CD4-positive, CD25-positive, alpha-beta regulatory T cell (primary cell): Measurements from ENCODE around the gene LSM5. TPM values are rescaled to one million over a fixed set of nuclear protein-coding genes. Genes with fewer than 3 reads are reported as not detected.

Source experiments
- ATAC-seq, 2 donors: fragments of 150-1000 bp; cut with Tn5 transposase; one replicate each; pipeline ENCODE4 v1.10.0; 2021; ENCODE audit warnings: low read depth in 2 of 2, moderate number of reproducible peaks in 2 of 2, moderate library complexity in 1 of 2
- DNase-seq, 3 donors: peaks; one replicate each; pipeline versions ENCODE4 v3.0.0 to v3.0.0-alpha.2; 2012 to 2022; ENCODE audit warnings: mixed read lengths in 1 of 3
- H3K27ac ChIP-seq: one replicate; pipeline ENCODE4 v1.7.0; 2013; ENCODE audit warnings: mild to moderate bottlenecking, low read length; ENCODE audit not compliant: insufficient read depth, poor library complexity, severe bottlenecking
- H3K27me3 ChIP-seq: one replicate; pipeline ENCODE4 v1.7.0; 2013; ENCODE audit warnings: low read length; ENCODE audit not compliant: control insufficient read depth, insufficient read depth
- H3K36me3 ChIP-seq: one replicate; pipeline ENCODE4 v1.7.0; 2013; ENCODE audit warnings: mild to moderate bottlenecking, low read length, moderate library complexity; ENCODE audit not compliant: control insufficient read depth, insufficient read depth
- H3K4me1 ChIP-seq: 2 replicates; pipeline ENCODE4 v1.7.0; 2013; ENCODE audit warnings: mild to moderate bottlenecking, low read length; ENCODE audit not compliant: insufficient read depth, control insufficient read depth, poor library complexity, severe bottlenecking
- H3K4me3 ChIP-seq: one replicate; pipeline ENCODE4 v1.7.0; 2013; ENCODE audit warnings: low read depth, mild to moderate bottlenecking, low read length, moderate library complexity
- H3K9me3 ChIP-seq, 2 experiments: 1 replicate in 1 of 2; 2 replicates in 1 of 2; pipeline ENCODE4 v1.7.0; 2013; ENCODE audit warnings: low read length in 2 of 2, mild to moderate bottlenecking in 1 of 2, moderate library complexity in 1 of 2; ENCODE audit not compliant: control insufficient read depth in 2 of 2
- H3K27ac Mint-ChIP-seq, 3 donors: one replicate each; pipeline ENCODE4 v1.8.0; 2020 to 2022; ENCODE audit warnings: mild to moderate bottlenecking in 3 of 3, mixed read lengths in 3 of 3, moderate library complexity in 2 of 3
- H3K27me3 Mint-ChIP-seq: one replicate; pipeline ENCODE4 v1.8.0; 2022; ENCODE audit warnings: mild to moderate bottlenecking, mixed read lengths
- H3K36me3 Mint-ChIP-seq: one replicate; pipeline ENCODE4 v1.8.0; 2020; ENCODE audit warnings: mixed read lengths
- H3K4me1 Mint-ChIP-seq, 4 donors: one replicate each; pipeline ENCODE4 v1.8.0; 2020 to 2022; ENCODE audit warnings: mixed read lengths in 4 of 4, mild to moderate bottlenecking in 1 of 4
- H3K4me3 Mint-ChIP-seq, 4 donors: one replicate each; pipeline ENCODE4 v1.8.0; 2020 to 2022; ENCODE audit warnings: mild to moderate bottlenecking in 4 of 4, mixed read lengths in 4 of 4, moderate library complexity in 3 of 4
- H3K9me3 Mint-ChIP-seq, 7 donors: one replicate each; pipeline ENCODE4 v1.8.0; 2020 to 2022; ENCODE audit warnings: mixed read lengths in 7 of 7, mild to moderate bottlenecking in 3 of 7, moderate library complexity in 2 of 7
- polyA plus RNA-seq, 4 donors: library from polyadenylated mRNA; unstranded; fragments of 300-500 nt; fragmentation: Illumina TruSeq; gene quantifications; one replicate each; pipeline ENCODE4 v1.2.3, GENCODE V29; 2021
- total RNA-seq: library from RNA; stranded (reverse); gene quantifications from one replicate; pipeline ENCODE4 v1.2.3, GENCODE V29; 2022

Gene LSM5
- total and polyA plus RNA-seq, 5 donors from 2014 or later, result 17.3 to 136 (median 102) TPM

DNA sequence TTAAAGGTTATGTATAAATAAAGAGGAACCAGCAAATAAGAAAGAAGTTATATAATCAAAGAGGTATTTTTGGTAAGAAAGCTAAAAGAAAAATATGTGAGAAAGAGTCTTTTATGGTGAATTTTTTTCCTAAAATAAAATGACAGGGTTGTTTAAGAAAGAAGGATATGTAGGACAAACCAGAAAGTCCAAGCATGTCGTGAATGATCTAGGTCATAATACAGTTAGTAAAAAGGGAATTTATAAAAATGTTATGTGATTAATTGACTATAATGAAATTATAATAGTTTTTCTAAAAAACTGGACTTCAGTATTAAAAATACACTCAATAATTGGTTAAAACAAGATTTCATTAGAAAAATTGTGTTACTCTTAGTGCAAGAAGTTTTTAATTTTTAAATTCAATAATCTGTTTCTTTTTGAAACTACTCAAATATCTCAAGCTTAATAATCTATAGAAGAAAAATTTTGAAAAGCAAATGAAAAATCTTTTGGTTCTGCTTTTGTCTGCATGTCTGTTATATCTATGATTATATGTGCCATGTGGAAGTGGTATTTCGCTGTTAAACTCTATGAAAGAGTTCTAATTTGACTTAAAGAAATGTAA, 28.5 kb upstream of the LSM5 start:
- peaks cover 57% of the 10 kb centered on the region for H3K36me3 Mint-ChIP-seq
- Histone ChIP-seq H3K27me3 (no peaks in the 10 kb centered on the region), H3K27ac (no peak overlapping the region), H3K4me3 (no peak overlapping the region), H3K4me1 (peaks cover 3% of the 10 kb centered on the region), H3K9me3 (peaks cover 11 to 14% of the 10 kb centered on the region in 2 experiments), H3K36me3 (peaks cover 20% of the 10 kb centered on the region)
- ATAC-seq, result no peak
- DNase-seq, result peak in 1 of 3 donors; percentile 35
- H3K27me3 Mint-ChIP-seq, result no peaks in the 10 kb centered on the region
- H3K4me3 Mint-ChIP-seq, result no peak overlapping the region
- no peak overlapping the region for H3K27ac Mint-ChIP-seq
- peaks cover 35 to 55% (median 39%) of the 10 kb centered on the region in 4 donors for H3K4me1 Mint-ChIP-seq
- peaks cover 0 to 8% (median 2%) of the 10 kb centered on the region in 7 donors for H3K9me3 Mint-ChIP-seq

DNA sequence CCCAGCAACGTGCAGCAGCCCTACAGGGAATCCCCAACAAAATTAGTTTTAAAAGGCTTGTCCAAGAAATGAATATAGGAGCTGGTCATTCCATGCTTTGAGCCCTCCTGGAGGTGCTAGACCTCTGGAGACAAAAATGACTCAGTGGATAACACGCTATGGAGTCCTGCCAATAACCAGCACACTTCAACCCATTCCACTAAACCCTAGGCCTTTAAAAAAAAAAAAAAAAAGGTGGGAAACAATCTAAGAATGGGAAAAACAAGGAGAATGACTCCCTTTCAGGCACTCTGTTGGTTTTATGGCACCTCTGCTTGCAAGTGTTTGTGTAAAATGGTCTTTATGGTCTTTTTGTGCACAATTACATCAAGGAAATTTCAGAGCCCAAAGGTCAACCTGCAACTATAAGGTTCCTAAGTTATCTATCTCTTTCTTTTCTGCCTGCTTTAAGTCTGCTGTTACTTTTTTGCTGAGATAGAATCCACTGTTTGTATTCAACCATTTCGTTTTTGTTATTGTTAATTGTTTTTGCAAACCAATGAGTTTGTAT, 26.4 kb upstream of the LSM5 start:
- peak overlapping the region in 1 of 3 donors; percentile 92 for H3K27ac Mint-ChIP-seq
- peaks cover 54% of the 10 kb centered on the region for H3K36me3 Mint-ChIP-seq
- no peak for ATAC-seq
- Histone ChIP-seq H3K9me3 (peaks cover 11 to 14% of the 10 kb centered on the region in 2 experiments), H3K27ac (no peak overlapping the region), H3K4me3 (no peak overlapping the region), H3K36me3 (peaks cover 20% of the 10 kb centered on the region), H3K4me1 (peaks cover 6% of the 10 kb centered on the region), H3K27me3 (no peaks in the 10 kb centered on the region)
- no peak overlapping the region for H3K4me3 Mint-ChIP-seq
- H3K27me3 Mint-ChIP-seq, result no peaks in the 10 kb centered on the region
- no peak for DNase-seq
- peaks cover 0 to 8% (median 2%) of the 10 kb centered on the region in 7 donors for H3K9me3 Mint-ChIP-seq
- peaks cover 32 to 63% (median 49%) of the 10 kb centered on the region in 4 donors for H3K4me1 Mint-ChIP-seq

DNA sequence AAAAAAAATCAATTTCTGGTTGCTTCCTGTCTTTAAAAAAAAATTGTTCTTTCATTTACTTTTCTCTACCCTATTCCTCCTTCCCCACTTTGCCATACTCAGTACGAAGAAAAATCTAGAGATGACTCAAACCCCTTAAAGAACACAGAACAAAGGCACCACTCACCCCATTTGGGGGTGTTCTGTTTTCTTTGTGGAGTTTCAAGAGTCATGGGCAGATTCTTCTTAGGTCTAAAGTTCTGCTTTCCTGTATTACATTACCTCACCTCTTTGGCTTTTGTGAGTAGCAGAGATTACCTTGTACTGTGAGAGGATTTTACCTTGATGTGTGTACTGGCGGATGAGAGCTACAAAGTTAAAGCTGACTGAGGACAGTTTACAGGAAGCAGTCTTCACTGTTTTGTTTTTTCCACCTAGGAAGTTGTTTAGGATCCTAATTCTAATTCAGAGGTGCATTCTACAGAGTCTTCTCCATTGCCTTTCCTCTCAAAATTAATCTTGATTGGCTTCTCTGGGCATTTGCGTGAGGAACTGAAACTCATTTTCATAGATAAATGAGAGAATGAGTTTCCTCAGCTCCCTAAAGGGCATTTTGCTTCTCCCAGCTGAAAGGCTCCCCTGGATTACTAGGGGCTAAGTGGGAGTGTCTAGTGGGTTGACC, 25.8 kb upstream of the LSM5 start:
- Mint-ChIP-seq H3K27ac (peak overlapping the region; percentile 90 to 92 (median 90)), H3K27me3 (no peaks in the 10 kb centered on the region), H3K9me3 (peaks cover 0 to 8% (median 2%) of the 10 kb centered on the region in 7 donors), H3K36me3 (peaks cover 53% of the 10 kb centered on the region), H3K4me1 (peaks cover 30 to 65% (median 50%) of the 10 kb centered on the region in 4 donors), H3K4me3 (peak overlapping the region in 3 of 4 donors; percentile 8 to 69 (median 39))
- H3K9me3 ChIP-seq, result peaks cover 11 to 14% of the 10 kb centered on the region in 2 experiments
- no peak overlapping the region for H3K27ac ChIP-seq
- no peaks in the 10 kb centered on the region for H3K27me3 ChIP-seq
- peak in 1 of 3 donors; percentile 21 for DNase-seq
- peaks cover 11% of the 10 kb centered on the region for H3K4me1 ChIP-seq
- ATAC-seq, result peak; percentile 16 to 42
- H3K36me3 ChIP-seq, result peaks cover 20% of the 10 kb centered on the region
- peak overlapping the region; percentile 32 for H3K4me3 ChIP-seq

DNA sequence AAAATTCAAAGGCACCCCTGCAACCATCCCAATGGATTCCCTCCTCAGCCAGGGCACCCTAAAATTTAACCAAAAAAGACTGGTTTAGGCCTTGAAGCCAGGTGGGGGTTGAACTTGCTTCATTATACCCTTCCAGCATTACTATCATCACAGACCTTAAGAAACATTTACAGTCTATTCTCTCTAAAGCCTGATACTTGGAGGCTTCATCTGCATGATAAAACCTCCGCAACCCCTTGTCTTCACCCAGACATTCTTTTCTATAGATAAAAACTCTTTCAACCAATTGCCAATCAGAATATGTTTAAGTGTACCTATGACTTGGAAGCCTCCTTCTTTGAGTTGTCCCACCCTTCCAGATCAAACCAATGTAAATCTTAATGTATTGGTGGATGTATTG, 23.0 kb upstream of the LSM5 start:
- peaks cover 39% of the 10 kb centered on the region for H3K36me3 Mint-ChIP-seq
- H3K4me3 ChIP-seq, result no peak overlapping the region
- no peak for DNase-seq
- H3K27me3 ChIP-seq, result no peaks in the 10 kb centered on the region
- peaks cover 16% of the 10 kb centered on the region for H3K36me3 ChIP-seq
- peaks cover 0 to 3% (median 0%) of the 10 kb centered on the region in 7 donors for H3K9me3 Mint-ChIP-seq
- H3K27ac Mint-ChIP-seq, result peak overlapping the region in 1 of 3 donors; percentile 11
- peaks cover 0 to 2% of the 10 kb centered on the region in 2 experiments for H3K9me3 ChIP-seq
- no peaks in the 10 kb centered on the region for H3K27me3 Mint-ChIP-seq
- H3K4me1 ChIP-seq, result peaks cover 11% of the 10 kb centered on the region
- H3K27ac ChIP-seq, result no peak overlapping the region
- ATAC-seq, result no peak
- peak overlapping the region in 1 of 4 donors; percentile 0 for H3K4me3 Mint-ChIP-seq
- peaks cover 19 to 88% (median 47%) of the 10 kb centered on the region in 4 donors for H3K4me1 Mint-ChIP-seq

GRCh38 chr7:32511791-32512190, 21.6 kb upstream of the LSM5 start:
- H3K4me3 ChIP-seq, result no peak overlapping the region
- H3K9me3 Mint-ChIP-seq, result peaks cover 0 to 2% (median 0%) of the 10 kb centered on the region in 7 donors
- H3K27ac Mint-ChIP-seq, result peak overlapping the region in 2 of 3 donors; percentile 79 to 85
- peaks cover 7% of the 10 kb centered on the region for H3K36me3 ChIP-seq
- no peaks in the 10 kb centered on the region for H3K27me3 ChIP-seq
- H3K36me3 Mint-ChIP-seq, result peaks cover 35% of the 10 kb centered on the region
- ATAC-seq, result no peak
- H3K27ac ChIP-seq, result no peak overlapping the region
- DNase-seq, result no peak
- H3K27me3 Mint-ChIP-seq, result no peaks in the 10 kb centered on the region
- no peaks in the 10 kb centered on the region for H3K9me3 ChIP-seq
- H3K4me3 Mint-ChIP-seq, result no peak overlapping the region
- peaks cover 13% of the 10 kb centered on the region for H3K4me1 ChIP-seq
- H3K4me1 Mint-ChIP-seq, result peaks cover 25 to 97% (median 56%) of the 10 kb centered on the region in 4 donors

GRCh38 chr7:32507414-32507813, 17.2 kb upstream of the LSM5 start:
- no peak overlapping the region for H3K4me3 ChIP-seq

GRCh38 chr7:32506266-32507054, 16.3 kb upstream of the LSM5 start:
- Mint-ChIP-seq H3K27ac (peak overlapping the region in 1 of 3 donors; percentile 11), H3K27me3 (no peaks in the 10 kb centered on the region), H3K9me3 (no peaks in the 10 kb centered on the region), H3K36me3 (peaks cover 16% of the 10 kb centered on the region), H3K4me3 (peak overlapping the region in 3 of 4 donors; percentile 15 to 73 (median 33)), H3K4me1 (peaks cover 16 to 80% (median 34%) of the 10 kb centered on the region in 4 donors)
- DNase-seq, result peak in 1 of 3 donors; percentile 12
- Histone ChIP-seq H3K4me1 (peaks cover 16% of the 10 kb centered on the region), H3K27ac (no peak overlapping the region), H3K36me3 (no peaks in the 10 kb centered on the region), H3K9me3 (no peaks in the 10 kb centered on the region), H3K4me3 (no peak overlapping the region), H3K27me3 (no peaks in the 10 kb centered on the region)
- no peak for ATAC-seq

More at GRCh38 chr7:32507414-32507813, 17.2 kb upstream of the LSM5 start:
- H3K36me3 Mint-ChIP-seq, result peaks cover 16% of the 10 kb centered on the region
- no peaks in the 10 kb centered on the region for H3K9me3 ChIP-seq
- peaks cover 14 to 82% (median 37%) of the 10 kb centered on the region in 4 donors for H3K4me1 Mint-ChIP-seq
- no peaks in the 10 kb centered on the region for H3K27me3 ChIP-seq
- no peaks in the 10 kb centered on the region for H3K36me3 ChIP-seq
- ATAC-seq (no peak), DNase-seq (no peak)
- H3K27ac ChIP-seq, result no peak overlapping the region
- peak overlapping the region in 1 of 3 donors; percentile 11 for H3K27ac Mint-ChIP-seq
- H3K27me3 Mint-ChIP-seq, result no peaks in the 10 kb centered on the region
- no peaks in the 10 kb centered on the region for H3K9me3 Mint-ChIP-seq
- H3K4me1 ChIP-seq, result peaks cover 17% of the 10 kb centered on the region
- H3K4me3 Mint-ChIP-seq, result peak overlapping the region in 1 of 4 donors; percentile 10
